IPS-18c (cell line): ENCODE results near the gene ERCC8.
A peak's percentile ranks its signal among the peaks of the same experiment; 100 is the strongest.

Experiments used
- H3K4me3 ChIP-seq: 2 replicates; pipeline ENCODE4 v1.7.0; 2013; ENCODE audit warnings: low read depth, mild to moderate bottlenecking, low read length, moderate library complexity; ENCODE audit not compliant: insufficient read depth
- H3K9me3 ChIP-seq: one replicate; pipeline ENCODE4 v1.6.1; 2013; ENCODE audit warnings: mild to moderate bottlenecking, low read length, moderate library complexity; ENCODE audit not compliant: control insufficient read depth, insufficient read depth

ERCC8 gene

GRCh38 chr5:60852940-60853339 lies 91.9 kb downstream of the ERCC8 start:
- no peak overlapping the region for H3K4me3 ChIP-seq
- H3K9me3 ChIP-seq = no peaks in the 10 kb centered on the region

DNA sequence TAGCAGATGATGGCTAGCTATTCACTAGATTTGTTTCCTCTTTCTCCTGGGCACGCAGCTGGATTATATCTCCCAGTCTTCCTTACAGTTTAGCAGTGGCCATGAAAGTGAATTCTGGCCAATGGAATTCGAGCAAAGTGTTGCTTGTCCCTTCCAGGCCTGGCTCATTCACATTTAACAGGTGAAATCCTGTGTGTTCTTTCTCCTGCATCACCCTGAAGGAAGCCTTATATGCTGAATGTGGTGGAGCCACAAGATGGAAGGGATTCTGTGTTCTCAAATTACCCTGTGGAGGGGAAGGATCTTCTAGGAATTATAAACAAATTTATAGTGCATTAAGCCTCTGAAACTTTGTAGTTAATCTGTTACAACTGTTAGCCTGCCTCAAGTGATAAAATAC lies 92.6 kb downstream of the ERCC8 start:
- Histone ChIP-seq H3K9me3 (no peaks in the 10 kb centered on the region), H3K4me3 (no peak overlapping the region)

DNA sequence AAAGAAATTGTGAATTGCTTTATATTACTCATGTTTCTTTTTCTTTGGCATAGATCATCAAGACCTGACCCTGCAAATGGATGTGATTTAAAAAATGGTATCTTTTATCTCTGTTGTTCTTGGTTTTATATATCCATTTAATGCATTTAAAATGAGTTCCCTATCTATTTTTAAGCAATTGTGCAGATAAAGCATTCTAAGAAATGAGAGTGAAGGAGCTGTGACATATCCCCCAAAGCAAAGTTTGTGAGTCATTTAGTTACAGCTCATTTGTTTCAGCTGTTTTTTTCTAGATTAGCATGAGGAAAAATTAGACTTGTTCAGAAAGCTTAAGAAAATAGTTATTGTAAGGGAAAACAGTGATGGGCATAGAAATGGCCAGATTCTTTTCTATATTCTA lies 93.2 kb downstream of the ERCC8 start:
- no peak overlapping the region for H3K4me3 ChIP-seq
- H3K9me3 ChIP-seq = no peaks in the 10 kb centered on the region

GRCh38 chr5:60846298-60846697 lies 98.6 kb downstream of the ERCC8 start:
- Histone ChIP-seq H3K9me3 (no peaks in the 10 kb centered on the region), H3K4me3 (no peak overlapping the region)

DNA sequence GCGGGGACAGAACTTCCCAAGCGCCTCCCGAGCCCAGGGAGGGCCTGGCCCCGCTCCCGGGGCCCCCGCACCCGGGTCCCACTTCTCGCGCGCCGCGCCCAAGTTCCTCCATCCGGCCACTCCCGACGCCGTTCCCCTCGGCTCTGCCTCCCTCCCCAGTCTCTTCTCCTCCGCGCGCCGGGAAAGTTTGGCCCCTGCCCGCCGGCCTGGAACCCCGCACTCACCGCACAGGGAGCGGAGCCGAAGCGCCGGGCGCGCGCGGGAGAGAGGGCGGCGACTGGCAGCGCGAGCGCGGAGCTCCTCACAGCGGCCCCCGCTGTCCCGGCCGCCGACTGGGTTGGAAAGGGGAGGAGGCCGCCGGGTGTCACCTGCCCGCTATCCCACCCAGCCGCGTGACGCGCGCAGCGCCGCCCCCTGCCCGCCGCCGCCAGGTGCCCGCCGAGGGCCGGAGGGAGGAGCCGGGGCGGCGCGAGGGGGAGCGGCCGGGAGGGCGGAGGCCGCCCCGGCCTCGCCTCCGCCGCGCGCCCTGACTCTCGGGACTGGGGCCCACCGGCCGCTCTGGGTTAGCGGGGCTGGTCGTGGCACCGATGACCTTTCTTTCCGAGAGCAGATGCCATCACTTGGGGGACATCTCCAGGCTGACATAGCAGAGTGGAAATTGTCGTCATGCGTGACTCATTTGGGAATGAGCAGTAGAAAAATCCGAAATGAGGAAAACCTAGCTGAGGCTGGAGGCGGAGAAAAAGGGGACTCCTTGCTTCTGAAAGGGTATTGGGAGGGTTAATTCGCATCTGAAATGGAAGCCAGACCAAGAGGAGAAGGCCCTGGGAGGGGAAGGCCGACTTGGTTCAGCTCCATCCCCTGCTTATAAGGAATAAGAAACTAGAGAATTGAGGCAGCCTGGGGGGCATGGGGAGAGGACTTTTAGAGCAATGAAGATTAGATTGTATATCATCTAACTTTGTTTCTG lies 100.6 kb downstream of the ERCC8 start, which contains the start of gene ELOVL7:
Gene ELOVL7, minus strand, starts transcription at position 334 of the 970 bp plus-strand sequence. CDS start 56,872 bp downstream, outside the sequence.
- H3K9me3 ChIP-seq = no peaks in the 10 kb centered on the region
- H3K4me3 ChIP-seq = peak within 1 kb of the TSS; percentile 85

DNA sequence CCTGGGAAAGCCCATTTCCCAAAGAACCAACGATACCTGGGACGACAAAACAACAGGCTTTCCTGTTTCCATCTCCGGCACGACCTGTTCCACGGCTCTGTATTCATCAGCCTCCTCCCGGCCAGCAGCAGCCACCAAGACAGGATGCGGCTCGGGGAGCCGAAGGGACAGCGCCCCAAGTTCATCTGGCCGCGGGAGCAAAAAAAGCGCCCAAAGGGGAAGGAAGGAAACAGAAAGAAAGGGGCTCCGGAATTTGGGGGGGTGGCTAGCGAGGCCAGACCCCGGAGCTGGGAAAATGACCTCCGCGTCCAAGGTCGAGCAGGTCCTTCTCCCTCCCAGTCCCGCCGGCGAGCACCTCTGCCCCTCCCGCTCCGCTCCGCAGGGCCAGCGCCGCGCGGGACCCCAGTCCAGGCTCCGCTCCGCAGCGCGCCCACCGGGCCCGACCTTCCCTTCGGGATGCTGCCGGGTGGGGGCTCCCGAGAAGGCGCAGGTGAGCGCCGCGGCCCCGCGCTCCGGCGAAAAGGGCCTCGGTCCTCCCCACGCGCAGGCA lies 101.4 kb downstream of the ERCC8 start:
- Histone ChIP-seq H3K9me3 (no peaks in the 10 kb centered on the region), H3K4me3 (peak overlapping the region; percentile 85)

- Histone ChIP-seq H3K9me3 (no peaks in the 10 kb centered on the region), H3K4me3 (peak overlapping the region; percentile 85)
Measured at GRCh38 chr5:60842871-60843385, 101.9 kb downstream of the ERCC8 start.

DNA sequence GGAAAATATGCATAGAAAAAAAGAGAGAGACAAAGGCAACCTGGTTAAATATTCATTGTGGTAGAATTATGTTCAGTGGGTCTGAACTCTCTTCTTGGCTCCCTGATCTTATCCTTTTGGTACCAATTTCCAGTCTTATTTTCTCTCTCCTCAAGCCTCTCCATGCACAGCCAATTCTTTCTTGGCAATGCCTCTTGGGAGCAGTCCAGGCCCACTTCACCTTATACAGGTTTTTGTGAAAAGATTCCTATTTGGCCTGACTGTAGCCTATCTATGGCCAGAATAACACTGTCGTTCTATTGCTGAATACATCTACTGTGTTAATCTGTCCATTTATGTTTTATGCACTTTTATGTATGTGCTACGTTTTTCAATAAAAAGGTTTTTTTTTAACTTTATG lies 103.5 kb downstream of the ERCC8 start:
- Histone ChIP-seq H3K4me3 (no peak overlapping the region), H3K9me3 (no peaks in the 10 kb centered on the region)

- no peak overlapping the region for H3K4me3 ChIP-seq
Measured at GRCh38 chr5:60836131-60836530, 108.7 kb downstream of the ERCC8 start.

DNA sequence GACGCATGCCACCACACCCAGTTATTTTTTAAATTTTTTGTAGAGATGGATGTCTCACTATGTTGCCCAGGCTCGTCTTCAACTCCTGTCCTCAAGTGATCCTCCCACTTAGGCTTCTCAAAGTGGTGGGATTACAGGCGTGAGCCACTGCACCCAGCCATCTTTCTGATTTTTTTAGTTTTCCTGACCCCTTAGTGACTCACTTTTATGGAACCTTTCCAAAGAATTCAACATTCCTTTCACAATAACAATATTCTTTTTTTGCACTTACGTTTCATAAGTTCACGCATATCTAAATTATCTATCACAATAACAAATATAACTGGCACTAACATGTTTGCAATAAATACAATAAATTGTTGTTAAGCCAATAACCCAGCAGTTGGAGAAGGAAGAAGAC lies 109.3 kb downstream of the ERCC8 start:
- H3K9me3 ChIP-seq = no peaks in the 10 kb centered on the region
- H3K4me3 ChIP-seq = no peak overlapping the region

More at GRCh38 chr5:60836131-60836530, 108.7 kb downstream of the ERCC8 start:
- no peaks in the 10 kb centered on the region for H3K9me3 ChIP-seq

GRCh38 chr5:60833520-60833919 lies 111.3 kb downstream of the ERCC8 start:
- no peaks in the 10 kb centered on the region for H3K9me3 ChIP-seq
- H3K4me3 ChIP-seq = no peak overlapping the region

DNA sequence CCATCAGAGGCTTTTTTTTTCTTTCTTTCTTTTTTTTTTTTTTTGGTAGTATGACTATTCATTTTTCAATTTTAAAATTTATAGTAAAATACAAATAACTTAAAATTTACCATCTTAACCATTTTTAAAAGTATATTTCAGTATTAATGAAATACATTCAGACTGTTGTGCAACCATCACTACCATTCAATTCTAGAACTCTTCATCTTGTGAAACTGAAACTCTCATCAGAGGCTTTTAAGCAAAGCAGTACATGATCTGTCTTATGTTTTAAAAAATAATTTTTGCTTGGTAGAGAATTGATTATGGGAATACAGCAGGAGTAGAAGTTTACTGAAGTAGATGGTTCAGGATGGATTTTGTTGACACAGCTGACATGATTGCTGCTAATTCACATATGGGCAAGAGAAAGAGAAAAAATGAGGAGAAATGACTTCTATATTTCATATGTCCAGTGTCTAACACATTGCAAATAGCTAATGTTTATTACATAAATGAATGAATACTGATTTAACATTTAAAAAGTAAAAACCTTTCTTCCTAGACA lies 114.2 kb downstream of the ERCC8 start:
- Histone ChIP-seq H3K4me3 (no peak overlapping the region), H3K9me3 (no peaks in the 10 kb centered on the region)

- H3K4me3 ChIP-seq = no peak overlapping the region
- no peaks in the 10 kb centered on the region for H3K9me3 ChIP-seq
Measured at GRCh38 chr5:60829490-60830266, 115.2 kb downstream of the ERCC8 start.

DNA sequence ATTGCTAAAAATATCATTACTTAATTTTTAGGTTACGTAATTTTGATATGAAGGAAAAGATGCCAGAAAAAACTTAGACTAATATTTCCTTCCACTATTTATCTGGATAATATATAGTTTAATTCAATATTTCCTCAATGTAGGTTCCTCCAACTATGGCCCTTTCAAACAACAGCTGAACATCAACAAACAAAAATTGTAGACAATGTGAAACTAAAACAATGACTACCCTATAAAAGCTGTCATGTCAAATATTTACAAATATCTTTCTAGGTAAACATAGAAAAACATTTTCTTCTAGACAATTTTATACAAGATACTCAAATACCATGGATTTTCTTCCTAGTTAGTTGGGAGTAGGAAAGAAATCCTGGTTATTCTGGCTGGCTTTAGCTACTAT lies 117.7 kb downstream of the ERCC8 start:
- H3K4me3 ChIP-seq = no peak overlapping the region
- no peaks in the 10 kb centered on the region for H3K9me3 ChIP-seq

- Histone ChIP-seq H3K9me3 (no peaks in the 10 kb centered on the region), H3K4me3 (no peak overlapping the region)
Measured at GRCh38 chr5:60826653-60827052, 118.2 kb downstream of the ERCC8 start.
